ENCODE data around the gene SLC29A2. TPM values are rescaled to one million over a fixed set of nuclear protein-coding genes. Genes with fewer than 3 reads are reported as not detected.

SLC29A2 gene
- total and polyA plus RNA-seq, 4 donors, result 1.2 to 3.3 (median 1.5) TPM

DNA sequence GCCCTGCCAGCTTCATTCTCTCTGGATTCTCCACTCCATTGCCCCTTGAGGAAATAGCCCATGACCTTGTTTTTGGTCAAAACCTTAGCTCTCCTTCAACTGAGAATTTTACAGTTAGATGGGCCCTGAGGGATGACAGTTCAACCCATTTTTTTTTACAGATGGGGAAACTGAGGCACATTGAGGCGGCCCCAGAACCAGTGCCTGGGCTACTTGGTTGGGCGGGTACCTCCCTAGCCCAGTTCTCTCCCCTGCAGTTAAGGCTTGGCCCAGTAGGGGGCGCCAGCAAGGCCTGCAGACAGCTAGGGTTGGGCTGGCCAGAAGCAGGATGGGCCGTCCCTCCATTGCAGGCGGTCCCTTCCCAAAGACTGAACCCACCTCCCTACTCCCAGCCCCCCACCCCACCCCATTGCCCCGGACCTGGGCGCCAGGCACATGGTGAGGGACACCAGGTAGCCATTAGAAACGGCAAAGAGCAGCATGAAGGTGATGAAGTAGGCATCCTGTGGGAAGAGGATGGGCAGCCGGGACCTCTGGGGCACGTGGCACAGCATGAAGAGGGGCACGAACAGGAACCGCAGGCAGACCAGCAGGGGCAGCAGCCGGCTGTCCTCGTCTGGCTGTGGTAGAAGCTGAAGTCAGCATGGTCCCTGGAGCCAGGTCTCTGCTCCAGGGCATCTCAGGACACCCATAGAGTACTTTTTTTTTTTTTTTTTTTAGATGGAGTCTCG, 7.6 kb downstream of the SLC29A2 start:
- H3K27ac ChIP-seq (ENCODE audit: low read depth in 1 of 2, low read length in 2 of 2), result no peak overlapping the region

DNA sequence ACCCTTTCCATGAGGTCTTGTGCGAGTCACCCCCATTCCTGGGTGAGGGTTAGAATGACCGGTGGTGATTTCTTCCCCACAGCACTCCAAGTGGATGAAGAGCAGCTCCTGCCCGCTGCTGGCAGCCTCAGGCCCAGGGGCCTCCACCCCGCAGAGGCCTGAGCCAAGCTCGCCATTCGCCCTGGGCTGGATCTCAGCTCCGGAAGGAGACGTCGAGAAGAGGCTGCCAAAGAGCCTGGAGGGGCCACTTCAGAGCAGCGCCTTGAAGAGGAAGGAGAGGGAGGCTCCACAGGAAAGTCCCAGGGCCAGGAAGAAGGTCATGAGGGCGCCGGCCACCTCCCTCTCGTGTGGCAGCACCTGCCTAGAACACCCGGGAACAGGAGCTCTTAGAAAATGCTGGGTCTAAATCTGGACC, 8.4 kb downstream of the SLC29A2 start:
- Histone ChIP-seq H3K36me3 (ENCODE audit: control insufficient read depth in 4 of 4, insufficient read depth in 3 of 4, low read depth in 1 of 4, low read length in 3 of 4) (peaks cover 0 to 10% (median 4%) of the 10 kb centered on the region in 4 donors), H3K27me3 (ENCODE audit: control insufficient read depth in 4 of 4, insufficient read depth in 4 of 4, low read length in 3 of 4) (no peaks in the 10 kb centered on the region), H3K9ac (ENCODE audit: low read depth in 1 of 2, low read length in 2 of 2) (no peak overlapping the region), H3K4me3 (ENCODE audit: low read depth in 1 of 3, low read length in 3 of 3) (no peak overlapping the region), H3K27ac (ENCODE audit: low read depth in 1 of 2, low read length in 2 of 2) (no peak overlapping the region), H3K4me1 (ENCODE audit: control insufficient read depth in 4 of 4, insufficient read depth in 4 of 4, low read length in 3 of 4) (no peaks in the 10 kb centered on the region), H3K9me3 (ENCODE audit: control insufficient read depth in 4 of 4, low read length in 3 of 4) (no peaks in the 10 kb centered on the region)
- TF ChIP-seq EGR1 (IDR thresholded peaks at IDR 0.05; ENCODE audit: low read depth in 2 of 2) (no peak), JUND (IDR thresholded peaks at IDR 0.05) (no peak)
- TF ChIP-seq, protein P1, sequence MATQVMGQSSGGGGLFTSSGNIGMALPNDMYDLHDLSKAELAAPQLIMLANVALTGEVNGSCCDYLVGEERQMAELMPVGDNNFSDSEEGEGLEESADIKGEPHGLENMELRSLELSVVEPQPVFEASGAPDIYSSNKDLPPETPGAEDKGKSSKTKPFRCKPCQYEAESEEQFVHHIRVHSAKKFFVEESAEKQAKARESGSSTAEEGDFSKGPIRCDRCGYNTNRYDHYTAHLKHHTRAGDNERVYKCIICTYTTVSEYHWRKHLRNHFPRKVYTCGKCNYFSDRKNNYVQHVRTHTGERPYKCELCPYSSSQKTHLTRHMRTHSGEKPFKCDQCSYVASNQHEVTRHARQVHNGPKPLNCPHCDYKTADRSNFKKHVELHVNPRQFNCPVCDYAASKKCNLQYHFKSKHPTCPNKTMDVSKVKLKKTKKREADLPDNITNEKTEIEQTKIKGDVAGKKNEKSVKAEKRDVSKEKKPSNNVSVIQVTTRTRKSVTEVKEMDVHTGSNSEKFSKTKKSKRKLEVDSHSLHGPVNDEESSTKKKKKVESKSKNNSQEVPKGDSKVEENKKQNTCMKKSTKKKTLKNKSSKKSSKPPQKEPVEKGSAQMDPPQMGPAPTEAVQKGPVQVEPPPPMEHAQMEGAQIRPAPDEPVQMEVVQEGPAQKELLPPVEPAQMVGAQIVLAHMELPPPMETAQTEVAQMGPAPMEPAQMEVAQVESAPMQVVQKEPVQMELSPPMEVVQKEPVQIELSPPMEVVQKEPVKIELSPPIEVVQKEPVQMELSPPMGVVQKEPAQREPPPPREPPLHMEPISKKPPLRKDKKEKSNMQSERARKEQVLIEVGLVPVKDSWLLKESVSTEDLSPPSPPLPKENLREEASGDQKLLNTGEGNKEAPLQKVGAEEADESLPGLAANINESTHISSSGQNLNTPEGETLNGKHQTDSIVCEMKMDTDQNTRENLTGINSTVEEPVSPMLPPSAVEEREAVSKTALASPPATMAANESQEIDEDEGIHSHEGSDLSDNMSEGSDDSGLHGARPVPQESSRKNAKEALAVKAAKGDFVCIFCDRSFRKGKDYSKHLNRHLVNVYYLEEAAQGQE (IDR thresholded peaks at IDR 0.05), result no peak
- TF ChIP-seq, protein P2, sequence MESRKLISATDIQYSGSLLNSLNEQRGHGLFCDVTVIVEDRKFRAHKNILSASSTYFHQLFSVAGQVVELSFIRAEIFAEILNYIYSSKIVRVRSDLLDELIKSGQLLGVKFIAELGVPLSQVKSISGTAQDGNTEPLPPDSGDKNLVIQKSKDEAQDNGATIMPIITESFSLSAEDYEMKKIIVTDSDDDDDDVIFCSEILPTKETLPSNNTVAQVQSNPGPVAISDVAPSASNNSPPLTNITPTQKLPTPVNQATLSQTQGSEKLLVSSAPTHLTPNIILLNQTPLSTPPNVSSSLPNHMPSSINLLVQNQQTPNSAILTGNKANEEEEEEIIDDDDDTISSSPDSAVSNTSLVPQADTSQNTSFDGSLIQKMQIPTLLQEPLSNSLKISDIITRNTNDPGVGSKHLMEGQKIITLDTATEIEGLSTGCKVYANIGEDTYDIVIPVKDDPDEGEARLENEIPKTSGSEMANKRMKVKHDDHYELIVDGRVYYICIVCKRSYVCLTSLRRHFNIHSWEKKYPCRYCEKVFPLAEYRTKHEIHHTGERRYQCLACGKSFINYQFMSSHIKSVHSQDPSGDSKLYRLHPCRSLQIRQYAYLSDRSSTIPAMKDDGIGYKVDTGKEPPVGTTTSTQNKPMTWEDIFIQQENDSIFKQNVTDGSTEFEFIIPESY (IDR thresholded peaks at IDR 0.05), result no peak
- 95% methylated on average over 14 of the region's 14 CpGs for WGBS
- no peak for DNase-seq (ENCODE audit: low spot score)

More for the DNA sequence above, 7.6 kb downstream of the SLC29A2 start:
- no peak overlapping the region for H3K4me3 ChIP-seq (ENCODE audit: low read depth in 1 of 3, low read length in 3 of 3)
- peak; percentile 71 for DNase-seq (ENCODE audit: low spot score)
- WGBS, result 87% methylated on average over 15 of the region's 15 CpGs
- H3K9ac ChIP-seq (ENCODE audit: low read depth in 1 of 2, low read length in 2 of 2), result no peak overlapping the region
- no peaks in the 10 kb centered on the region for H3K9me3 ChIP-seq (ENCODE audit: control insufficient read depth in 4 of 4, low read length in 3 of 4)
- H3K27me3 ChIP-seq (ENCODE audit: control insufficient read depth in 4 of 4, insufficient read depth in 4 of 4, low read length in 3 of 4), result no peaks in the 10 kb centered on the region
- TF ChIP-seq RAD21 (IDR thresholded peaks at IDR 0.05) (peak in 1 of 2 donors; percentile 41), JUND (IDR thresholded peaks at IDR 0.05) (no peak), FOXA1 (IDR thresholded peaks at IDR 0.05) (no peak), RXRA (IDR thresholded peaks at IDR 0.05) (no peak)
- TF ChIP-seq, protein P3, sequence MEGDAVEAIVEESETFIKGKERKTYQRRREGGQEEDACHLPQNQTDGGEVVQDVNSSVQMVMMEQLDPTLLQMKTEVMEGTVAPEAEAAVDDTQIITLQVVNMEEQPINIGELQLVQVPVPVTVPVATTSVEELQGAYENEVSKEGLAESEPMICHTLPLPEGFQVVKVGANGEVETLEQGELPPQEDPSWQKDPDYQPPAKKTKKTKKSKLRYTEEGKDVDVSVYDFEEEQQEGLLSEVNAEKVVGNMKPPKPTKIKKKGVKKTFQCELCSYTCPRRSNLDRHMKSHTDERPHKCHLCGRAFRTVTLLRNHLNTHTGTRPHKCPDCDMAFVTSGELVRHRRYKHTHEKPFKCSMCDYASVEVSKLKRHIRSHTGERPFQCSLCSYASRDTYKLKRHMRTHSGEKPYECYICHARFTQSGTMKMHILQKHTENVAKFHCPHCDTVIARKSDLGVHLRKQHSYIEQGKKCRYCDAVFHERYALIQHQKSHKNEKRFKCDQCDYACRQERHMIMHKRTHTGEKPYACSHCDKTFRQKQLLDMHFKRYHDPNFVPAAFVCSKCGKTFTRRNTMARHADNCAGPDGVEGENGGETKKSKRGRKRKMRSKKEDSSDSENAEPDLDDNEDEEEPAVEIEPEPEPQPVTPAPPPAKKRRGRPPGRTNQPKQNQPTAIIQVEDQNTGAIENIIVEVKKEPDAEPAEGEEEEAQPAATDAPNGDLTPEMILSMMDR (IDR thresholded peaks at IDR 0.05; ENCODE audit: low read depth, low read length, missing input control), result peak; percentile 42
- TF ChIP-seq, protein P2 (IDR thresholded peaks at IDR 0.05), result no peak
- H3K36me3 ChIP-seq (ENCODE audit: control insufficient read depth in 4 of 4, insufficient read depth in 3 of 4, low read depth in 1 of 4, low read length in 3 of 4), result peaks cover 0 to 5% (median 4%) of the 10 kb centered on the region in 4 donors
- H3K4me1 ChIP-seq (ENCODE audit: control insufficient read depth in 4 of 4, insufficient read depth in 4 of 4, low read length in 3 of 4), result no peaks in the 10 kb centered on the region

Measured in liver (tissue), 9 donors.